HCT116 (cell line): Measurements from ENCODE around the gene MT2A. TPM values are rescaled to one million over a fixed set of nuclear protein-coding genes. Genes with fewer than 3 reads are reported as not detected.

Source experiments
- ATAC-seq: fragments of 200-7000 bp; cut with Tn5 transposase; 2 replicates; pipeline ENCODE4 v1.9.1; 2020; ENCODE audit warnings: mild to moderate bottlenecking, moderate library complexity
- BruUV-seq: library from RNA; stranded (reverse); fragments of 400-500 nt; replicated peaks from 2 replicates; lab custom pipeline; 2021; lab: Mats Ljungman, UMichigan
- CTCF ChIA-PET: fragments of 300-600 bp; sonication (Branson Sonifier 250); formaldehyde crosslinking; loops from one replicate; lab custom pipeline; 2021; ENCODE audit warnings: antibody characterized with exemption; lab: Charles Lee
- POLR2A ChIA-PET: fragments of 300-600, 350-600 bp; sonication (Branson Sonifier 250); formaldehyde crosslinking; loops from one replicate; lab custom pipeline; 2021; ENCODE audit warnings: antibody characterized with exemption; lab: Charles Lee
- RAD21 ChIA-PET, 2 experiments: fragments of 300-600 bp; sonication (Branson Sonifier 250); formaldehyde crosslinking; loops; one replicate each; lab custom pipeline; 2023; ENCODE audit warnings: low total read pairs in 2 of 2; ENCODE audit not compliant: uncharacterized antibody in 2 of 2, unreplicated experiment in 2 of 2, low non-redundant PET in 1 of 2; lab: Charles Lee
- DNase-seq: peaks from one replicate; pipeline ENCODE4 v3.0.0-alpha.2; 2010; ENCODE audit warnings: low read depth, low spot score
- H2AFZ ChIP-seq: fragments of 200-600 bp; shearing (Covaris generic), sonication (generic); 2 replicates; pipeline ENCODE4 v1.6.1; 2017; ENCODE audit warnings: low read depth, mixed run types, mixed read lengths, antibody characterized with exemption, low read length; ENCODE audit not compliant: poor library complexity, severe bottlenecking
- H3K27ac ChIP-seq: 2 replicates; pipeline ENCODE4 v1.5.1; 2012; ENCODE audit warnings: low read depth, low read length
- H3K27me3 ChIP-seq: fragments of 200-600 bp; sonication (generic); 2 replicates; pipeline ENCODE4 v1.6.1; 2016; ENCODE audit warnings: mixed run types, low read length, mixed read lengths; ENCODE audit not compliant: insufficient read depth
- H3K36me3 ChIP-seq, 2 experiments: fragments of 200-500 bp in 1 of 2; fragments of 200-600 bp in 1 of 2; sonication (Bioruptor generic) in 1 of 2; sonication (generic) in 1 of 2; 2 replicates each; pipeline versions ENCODE4 v1.5.1 to v1.6.1; 2014 to 2016; ENCODE audit warnings: low read length in 2 of 2, inconsistent platforms in 1 of 2, mixed read lengths in 1 of 2, mixed run types in 1 of 2; ENCODE audit not compliant: insufficient read depth in 2 of 2, control insufficient read depth in 1 of 2
- H3K4me1 ChIP-seq, 2 experiments: fragments of 200-600 bp in 1 of 2; sonication (generic) in 1 of 2; 2 replicates each; pipeline versions ENCODE4 v1.5.1 to v1.6.1; 2012 to 2017; ENCODE audit warnings: low read length in 2 of 2, inconsistent platforms in 1 of 2, mild to moderate bottlenecking in 1 of 2, mixed read lengths in 1 of 2, mixed run types in 1 of 2, moderate library complexity in 1 of 2; ENCODE audit not compliant: insufficient read depth in 2 of 2, control insufficient read depth in 1 of 2
- H3K4me2 ChIP-seq: fragments of 200-600 bp; sonication (generic); 2 replicates; pipeline ENCODE4 v1.6.1; 2017; ENCODE audit warnings: mixed run types, low read length, mixed read lengths
- H3K4me3 ChIP-seq, 2 experiments: fragments of 200-600 bp in 1 of 2; sonication (generic) in 1 of 2; replicated peaks in 1 of 2; 2 replicates each; pipeline ENCODE4 v1.5.1; 2011 to 2016; ENCODE audit warnings: low read length in 2 of 2, control low read depth in 1 of 2, low read depth in 1 of 2, mild to moderate bottlenecking in 1 of 2, mixed read lengths in 1 of 2, mixed run types in 1 of 2
- H3K79me2 ChIP-seq: fragments of 200-600 bp; sonication (generic); 2 replicates; pipeline ENCODE4 v1.6.1; 2017; ENCODE audit warnings: mild to moderate bottlenecking, mixed run types, low read length, moderate library complexity, mixed read lengths; ENCODE audit not compliant: insufficient read depth
- H3K9ac ChIP-seq: fragments of 200-600 bp; sonication (generic); 2 replicates; pipeline ENCODE4 v1.6.1; 2016; ENCODE audit warnings: low read length, mixed read lengths
- H3K9me2 ChIP-seq: fragments of 200-600 bp; sonication (generic), shearing (Covaris generic); 2 replicates; pipeline ENCODE4 v1.6.1; 2017; ENCODE audit warnings: mixed run types, mild to moderate bottlenecking, moderate library complexity; ENCODE audit not compliant: insufficient read depth
- H3K9me3 ChIP-seq, 2 experiments: fragments of 200-500 bp in 1 of 2; fragments of 200-600 bp in 1 of 2; sonication (Bioruptor generic) in 1 of 2; sonication (generic) in 1 of 2; 2 replicates each; pipeline ENCODE4 v1.6.1; 2014 to 2017; ENCODE audit warnings: low read length in 2 of 2, mixed read lengths in 2 of 2, inconsistent platforms in 1 of 2, low read depth in 1 of 2, mild to moderate bottlenecking in 1 of 2, mixed run types in 1 of 2, moderate library complexity in 1 of 2; ENCODE audit not compliant: control insufficient read depth in 1 of 2, insufficient read depth in 1 of 2
- H4K20me1 ChIP-seq: fragments of 200-600 bp; sonication (generic), shearing (Covaris generic); 2 replicates; pipeline ENCODE4 v1.6.1; 2017; ENCODE audit warnings: mixed run types, mild to moderate bottlenecking, moderate library complexity; ENCODE audit not compliant: insufficient read depth
- CBX3 ChIP-seq: IDR thresholded peaks from 2 replicates; pipeline ENCODE4 v1.6.1; 2012; ENCODE audit warnings: low read depth
- CEBPB ChIP-seq: IDR thresholded peaks from 2 replicates; pipeline ENCODE4 v1.6.1; 2012; ENCODE audit warnings: low read depth
- CTCF ChIP-seq, 3 experiments: fragments of 200-600 bp in 1 of 3; sonication (generic) in 1 of 3; IDR thresholded peaks in 2 of 3; conservative IDR thresholded peaks in 1 of 3; 2 replicates each; pipeline ENCODE4 v1.5.1; 2012 to 2017; ENCODE audit warnings: low read depth in 2 of 3, low read length in 2 of 3, antibody characterized with exemption in 1 of 3, borderline replicate concordance in 1 of 3, control low read depth in 1 of 3, mild to moderate bottlenecking in 1 of 3, mixed read lengths in 1 of 3, mixed run types in 1 of 3, moderate library complexity in 1 of 3; ENCODE audit not compliant: insufficient read depth in 1 of 3
- FOSL1 ChIP-seq: IDR thresholded peaks from 2 replicates; pipeline ENCODE4 v1.6.1; 2012; ENCODE audit warnings: low read depth
- MAX ChIP-seq: IDR thresholded peaks from 2 replicates; pipeline ENCODE4 v1.6.1; 2012
- POLR2AphosphoS5 ChIP-seq: IDR thresholded peaks from 2 replicates; pipeline ENCODE4 v1.6.1; 2011; ENCODE audit warnings: mild to moderate bottlenecking, low read depth, low read length, moderate library complexity
- REST ChIP-seq: IDR thresholded peaks from 2 replicates; pipeline ENCODE4 v1.6.1; 2012; ENCODE audit warnings: low read depth
- SP1 ChIP-seq: IDR thresholded peaks from 2 replicates; pipeline ENCODE4 v1.6.1; 2012; ENCODE audit warnings: low read depth
- ZNF274 ChIP-seq: fragments of 200-500 bp; sonication (Bioruptor generic); IDR thresholded peaks from 2 replicates; pipeline ENCODE4 v1.6.1; 2014; ENCODE audit warnings: mild to moderate bottlenecking, low read depth, low read length, inconsistent platforms
- intact Hi-C: fragments of 100-400 bp; cut with micrococcal nuclease; formaldehyde crosslinking; loops from 2 replicates; pipeline ENCODE4 v1.10.0; 2022
- total RNA-seq: library from RNA; stranded (reverse); gene quantifications from one replicate; pipeline ENCODE4 v1.2.1, GENCODE V29; 2021; ENCODE audit not compliant: unreplicated experiment

The MT2A gene
- total RNA-seq, 1 experiment from 2014 or later, result 710 TPM

GRCh38 chr16:56617212-56618085 lies 9.1 kb downstream of the MT2A start:
- ChIA-PET CTCF (no interaction called here), POLR2A (interaction anchor here (1.4 to 16.1 kb wide), 3 partner anchors 7 to 11 kb away, joined by 3 to 344 read pairs (median 5); partner anchors contain the start of genes MT1E and MT2A), RAD21 (interaction anchor here in 1 of 2 experiments (0.6 kb wide), 1 partner anchor 9 kb away, joined by 5 read pairs; the partner anchor contains the start of gene MT2A)
- Histone ChIP-seq H3K4me1 (peaks cover 18 to 28% of the 10 kb centered on the region in 2 experiments), H3K4me3 (no peak overlapping the region), H3K27ac (no peak overlapping the region), H3K79me2 (no peaks in the 10 kb centered on the region), H3K4me2 (no peak overlapping the region), H3K36me3 (no peaks in the 10 kb centered on the region), H3K9me2 (no peaks in the 10 kb centered on the region), H3K9ac (no peak overlapping the region), H4K20me1 (no peaks in the 10 kb centered on the region), H2AFZ (no peak overlapping the region), H3K27me3 (no peaks in the 10 kb centered on the region), H3K9me3 (no peaks in the 10 kb centered on the region)
- no peak for ATAC-seq
- intact Hi-C loops, result no loop called here
- no peak for DNase-seq
- TF ChIP-seq CEBPB (no peak), CBX3 (no peak)
- BruUV-seq, result no TSS peak

- ChIA-PET CTCF (no interaction called here), RAD21 (no interaction called here), POLR2A (interaction anchor here (1.4 to 16.1 kb wide), 3 partner anchors 7 to 11 kb away, joined by 3 to 344 read pairs (median 5); partner anchors contain the start of genes MT1E and MT2A)
- intact Hi-C loops, result no loop called here
- no peak overlapping the region for H3K4me2 ChIP-seq
- H3K4me3 ChIP-seq, result no peak overlapping the region
- H3K9me3 ChIP-seq, result no peaks in the 10 kb centered on the region
- H3K4me1 ChIP-seq, result peaks cover 15 to 23% of the 10 kb centered on the region in 2 experiments
- H3K9ac ChIP-seq, result no peak overlapping the region
- ATAC-seq (no peak), DNase-seq (no peak)
- H4K20me1 ChIP-seq, result no peaks in the 10 kb centered on the region
- H3K79me2 ChIP-seq, result no peaks in the 10 kb centered on the region
- no peaks in the 10 kb centered on the region for H3K9me2 ChIP-seq
- no peaks in the 10 kb centered on the region for H3K36me3 ChIP-seq
- no peak overlapping the region for H2AFZ ChIP-seq
- no peaks in the 10 kb centered on the region for H3K27me3 ChIP-seq
- no TSS peak for BruUV-seq
- H3K27ac ChIP-seq, result no peak overlapping the region
- no peak for TF ChIP-seq REST
- no peak for TF ChIP-seq SP1
- TF ChIP-seq MAX, result no peak
- no peak for TF ChIP-seq POLR2AphosphoS5
- TF ChIP-seq CTCF (IDR thresholded peaks at IDR 0.05 in 2 of 3, conservative IDR thresholded peaks at IDR 0.05 in 1 of 3; ENCODE audit: borderline replicate concordance in 1 of 3, insufficient read depth in 1 of 3, low read depth in 2 of 3, low read length in 2 of 3), result no peak
- no peak for TF ChIP-seq ZNF274
- TF ChIP-seq FOSL1, result no peak
Observed at GRCh38 chr16:56618138-56618537, 9.8 kb downstream of the MT2A start.
